Mucosa of descending colon (tissue), 3 donors: ENCODE measurements around the gene CADM3. TPM values are rescaled to one million over a fixed set of nuclear protein-coding genes. Genes with fewer than 3 reads are reported as not detected.

Source experiments
- ATAC-seq: fragments of 200-7000 bp; cut with Tn5 transposase; one replicate; pipeline ENCODE4 v1.9.1; 2020; ENCODE audit warnings: mild to moderate bottlenecking, moderate library complexity
- DNase-seq, 3 donors: peaks; one replicate each; pipeline ENCODE4 v3.0.0-alpha.2; 2020
- H3K36me3 ChIP-seq: fragments of 200-600 bp; one replicate; pipeline ENCODE4 v1.8.0; 2021; ENCODE audit warnings: low read depth, mild to moderate bottlenecking
- H3K4me1 ChIP-seq: fragments of 200-600 bp; one replicate; pipeline ENCODE4 v1.8.0; 2021; ENCODE audit warnings: low read depth, mild to moderate bottlenecking
- H3K4me3 ChIP-seq: fragments of 200-600 bp; one replicate; pipeline ENCODE4 v1.8.0; 2021; ENCODE audit warnings: mild to moderate bottlenecking
- H3K9me3 ChIP-seq: fragments of 200-600 bp; one replicate; pipeline ENCODE4 v1.8.0; 2021; ENCODE audit warnings: mild to moderate bottlenecking
- CTCF ChIP-seq: fragments of 200-600 bp; IDR thresholded peaks from one replicate; pipeline ENCODE4 v1.8.0; 2022; ENCODE audit warnings: antibody characterized with exemption, mild to moderate bottlenecking
- intact Hi-C, 2 donors: fragments of 100-400 bp; cut with DNase I in 1 of 2; cut with micrococcal nuclease in 1 of 2; formaldehyde crosslinking; loops; one replicate each; pipeline versions ENCODE4 v1.11.0 to v1.11.1; 2022; cut with DNase I, micrococcal nuclease
- total RNA-seq, 3 donors: library from RNA; stranded (reverse); fragmentation: NEBNext Ultra II Directional in 2 of 3; extraction: Animal tissue kit (Norgen Biotek cat#: 25700) in 2 of 3; gene quantifications; one replicate each; pipeline versions ENCODE4 v1.2.1 to v1.2.4, GENCODE V29; 2021 to 2023
- donor health status: DM: no; HTN: no; CAD: no; lungs with moderate emphysema.
- donor health status: DM: no; HTN: no; CAD: no.
- donor health status: DM: no; HTN: yes; CAD: no.

Gene CADM3
- total RNA-seq, 3 donors from 2014 or later: 2.7 to 23.3 (median 10.3) TPM

DNA sequence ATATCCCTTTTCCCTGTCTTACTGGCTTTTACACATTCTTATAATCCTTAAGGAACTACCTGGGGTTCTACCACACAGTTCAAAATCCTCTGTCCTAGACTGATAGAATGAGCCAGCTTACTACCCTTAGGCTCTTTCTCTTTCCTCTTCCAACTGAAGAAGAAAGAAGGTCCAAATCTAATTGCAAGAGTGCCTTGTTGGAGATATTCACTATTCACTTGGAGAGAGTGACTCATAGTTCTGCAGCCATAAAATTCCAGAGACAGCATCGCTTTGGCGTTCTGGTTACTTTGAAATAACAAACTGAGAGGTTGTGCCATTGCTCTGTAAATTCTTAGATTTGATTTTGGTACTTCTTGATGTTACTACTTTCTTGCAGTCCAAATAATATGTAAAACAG is 4.2 kb downstream of the CADM3 start:
- intact Hi-C loops: no loop called here
- ATAC-seq (no peak), DNase-seq (no peak)
- no peaks in the 10 kb centered on the region for H3K4me1 ChIP-seq
- no peak for TF ChIP-seq CTCF
- no peak overlapping the region for H3K4me3 ChIP-seq
- H3K9me3 ChIP-seq: no peaks in the 10 kb centered on the region
- H3K36me3 ChIP-seq: no peaks in the 10 kb centered on the region

- no peak overlapping the region for H3K4me3 ChIP-seq
- DNase-seq (peak in 1 of 3 donors; percentile 69), ATAC-seq (peak; percentile 66)
- H3K4me1 ChIP-seq: no peaks in the 10 kb centered on the region
- TF ChIP-seq CTCF: no peak
- H3K9me3 ChIP-seq: no peaks in the 10 kb centered on the region
- H3K36me3 ChIP-seq: no peaks in the 10 kb centered on the region
- intact Hi-C loops: no loop called here
These were observed 6.0 kb downstream of the CADM3 start for GRCh38 chr1:159177272-159177907.

GRCh38 chr1:159179906-159180305 is 8.5 kb downstream of the CADM3 start:
- Histone ChIP-seq H3K4me3 (no peak overlapping the region), H3K9me3 (no peaks in the 10 kb centered on the region), H3K4me1 (no peaks in the 10 kb centered on the region), H3K36me3 (no peaks in the 10 kb centered on the region)
- DNase-seq (no peak), ATAC-seq (no peak)
- intact Hi-C loops: no loop called here
- TF ChIP-seq CTCF: no peak

DNA sequence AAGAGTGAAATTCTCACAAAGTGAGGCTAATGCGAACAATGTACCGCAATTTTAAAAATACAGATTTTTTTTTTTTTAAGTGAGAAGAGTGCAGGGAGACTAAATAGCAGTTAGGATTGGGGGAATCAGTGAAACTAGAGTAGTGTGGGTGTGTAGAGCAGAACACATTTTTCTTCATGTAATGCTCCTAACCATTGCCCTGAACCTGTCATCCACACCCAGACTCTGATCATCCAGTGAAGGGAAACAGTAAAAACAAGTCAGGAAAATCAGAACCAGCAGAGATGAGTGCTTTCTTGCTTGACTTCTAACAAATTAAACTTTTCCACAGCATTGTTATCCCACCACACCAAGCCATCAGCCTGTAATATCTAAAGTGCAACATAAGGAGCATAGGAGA is 9.1 kb downstream of the CADM3 start:
- Histone ChIP-seq H3K36me3 (no peaks in the 10 kb centered on the region), H3K4me3 (no peak overlapping the region), H3K9me3 (no peaks in the 10 kb centered on the region), H3K4me1 (no peaks in the 10 kb centered on the region)
- no peak for DNase-seq
- no peak for ATAC-seq
- intact Hi-C loops: no loop called here
- no peak for TF ChIP-seq CTCF

- Histone ChIP-seq H3K4me3 (no peak overlapping the region), H3K9me3 (no peaks in the 10 kb centered on the region), H3K36me3 (no peaks in the 10 kb centered on the region), H3K4me1 (no peaks in the 10 kb centered on the region)
- intact Hi-C loops: no loop called here
- no peak for ATAC-seq
- DNase-seq: no peak
- no peak for TF ChIP-seq CTCF
These were observed 10.1 kb downstream of the CADM3 start for GRCh38 chr1:159181328-159182024.
